GM10847 (cell line): ENCODE measurements around the gene PERM1.

ENCODE experiments used
- POLR2A ChIP-seq: IDR thresholded peaks from 2 replicates; pipeline ENCODE4 v1.6.1; 2011; ENCODE audit not compliant: insufficient read length; ENCODE audit errors: extremely low read depth

Gene PERM1

GRCh38 chr1:928825-929661 lies 52.9 kb downstream of the PERM1 start:
- no peak for TF ChIP-seq POLR2A

DNA sequence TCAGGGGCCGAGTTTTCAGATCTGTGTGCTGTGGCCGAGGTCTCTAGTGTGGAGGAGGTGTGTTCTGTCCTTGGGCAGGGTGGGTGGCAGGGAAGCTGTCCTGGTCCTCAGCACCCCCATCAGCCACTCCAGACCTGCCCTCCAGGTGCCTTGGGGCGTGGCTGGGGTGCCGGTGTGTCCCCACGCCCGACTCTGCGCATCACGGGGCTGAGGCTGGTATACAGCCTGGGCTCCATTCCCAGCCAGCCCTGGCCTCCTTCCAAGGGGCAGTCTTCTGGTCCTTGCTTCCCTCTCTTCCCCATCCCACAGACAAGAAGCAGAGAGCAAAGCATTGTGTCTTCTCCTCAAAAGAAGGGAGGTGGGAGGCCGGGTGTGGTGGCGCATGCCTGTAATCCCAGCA lies 54.1 kb downstream of the PERM1 start:
- TF ChIP-seq POLR2A, result no peak

- no peak for TF ChIP-seq POLR2A
Observed at GRCh38 chr1:927234-927633, 54.7 kb downstream of the PERM1 start.

GRCh38 chr1:925561-926421 lies 56.1 kb downstream of the PERM1 start:
- no peak for TF ChIP-seq POLR2A
